Hepatocyte (in vitro differentiated cells): ENCODE results near the gene PLXNC1. TPM values are rescaled to one million over a fixed set of nuclear protein-coding genes. Genes with fewer than 3 reads are reported as not detected.

Experiments used
- DNase-seq: peaks from one replicate; pipeline ENCODE4 v3.0.0-alpha.2; 2016; ENCODE audit warnings: low spot score
- H2AFZ ChIP-seq: fragments of 200-600 bp; sonication (generic); 2 replicates; pipeline ENCODE4 v1.6.0; 2016; ENCODE audit warnings: antibody characterized with exemption, mild to moderate bottlenecking
- H3K27ac ChIP-seq: fragments of 200-600 bp; sonication (generic); 2 replicates; pipeline ENCODE4 v1.5.1; 2016; ENCODE audit warnings: mild to moderate bottlenecking
- H3K27me3 ChIP-seq: fragments of 200-600 bp; sonication (generic); 2 replicates; pipeline ENCODE4 v1.6.1; 2016
- H3K36me3 ChIP-seq: fragments of 200-600 bp; sonication (generic); replicated peaks from 2 replicates; pipeline ENCODE4 v1.5.1; 2016; ENCODE audit warnings: low read depth; ENCODE audit not compliant: insufficient read depth
- H3K4me1 ChIP-seq: fragments of 200-600 bp; sonication (generic); 2 replicates; pipeline ENCODE4 v1.5.1; 2016; ENCODE audit warnings: mild to moderate bottlenecking, moderate library complexity; ENCODE audit not compliant: insufficient read depth
- H3K4me2 ChIP-seq: fragments of 200-600 bp; sonication (generic); 2 replicates; pipeline ENCODE4 v1.6.0; 2016
- H3K4me3 ChIP-seq: fragments of 200-600 bp; sonication (generic); 2 replicates; pipeline ENCODE4 v1.5.1; 2016; ENCODE audit warnings: mild to moderate bottlenecking
- H3K79me2 ChIP-seq: fragments of 200-600 bp; sonication (generic); 2 replicates; pipeline ENCODE4 v1.6.0; 2017; ENCODE audit warnings: mild to moderate bottlenecking
- H3K9me2 ChIP-seq: fragments of 200-600 bp; sonication (generic); replicated peaks from 2 replicates; pipeline ENCODE4 v1.6.0; 2017; ENCODE audit warnings: mild to moderate bottlenecking; ENCODE audit not compliant: insufficient read depth
- H3K9me3 ChIP-seq: fragments of 200-600 bp; sonication (generic); 2 replicates; pipeline ENCODE4 v1.5.1; 2016; ENCODE audit warnings: low read depth, mild to moderate bottlenecking
- H4K20me1 ChIP-seq: fragments of 200-600 bp; sonication (generic); 2 replicates; pipeline ENCODE4 v1.6.0; 2016; ENCODE audit warnings: mild to moderate bottlenecking; ENCODE audit not compliant: insufficient read depth, poor library complexity, severe bottlenecking
- EZH2 ChIP-seq: fragments of 200-600 bp; sonication (generic); IDR thresholded peaks from 2 replicates; pipeline ENCODE4 v1.6.1; 2016; ENCODE audit warnings: antibody characterized with exemption, mild to moderate bottlenecking, borderline replicate concordance
- EZH2phosphoT487 ChIP-seq: fragments of 200-600 bp; sonication (generic); IDR thresholded peaks from one replicate; pipeline ENCODE4 v1.6.1; 2018; ENCODE audit warnings: antibody characterized with exemption, mild to moderate bottlenecking, low read depth, moderate library complexity; ENCODE audit not compliant: unreplicated experiment, severe bottlenecking
- WGBS: methylation state at CpG from one replicate; pipeline ENCODE4 v1.1.6; 2016; ENCODE audit warnings: low lambda C conversion rate; ENCODE audit errors: missing lambda C conversion rate; 5-methylcytosine and 5-hydroxymethylcytosine counted together
- polyA plus RNA-seq: library from polyadenylated mRNA; unstranded; fragments of >200 nt; fragmentation: Nextera tagmentation; extraction: Ambion mirVana; gene quantifications from 2 replicates; pipeline ENCODE4 v1.2.1, GENCODE V29; 2016
- total RNA-seq: library from RNA; depleted of rRNA; stranded (reverse); fragments of >200 nt; gene quantifications from 2 replicates; pipeline ENCODE4 v1.2.3, GENCODE V29; 2014
- TF ChIP-seq, protein P1 (sequence below): fragments of 200-600 bp; sonication (generic); IDR thresholded peaks from 2 replicates; pipeline ENCODE4 v1.5.1; 2016; ENCODE audit warnings: antibody characterized with exemption, mild to moderate bottlenecking; ENCODE audit not compliant: poor library complexity

PLXNC1 gene
- total and polyA plus RNA-seq, 2 experiments from 2014 or later, result 6.7 to 23.2 TPM

- Histone ChIP-seq H4K20me1 (no peaks in the 10 kb centered on the region), H2AFZ (no peak overlapping the region), H3K27me3 (no peaks in the 10 kb centered on the region), H3K27ac (peak overlapping the region; percentile 13), H3K4me3 (no peak overlapping the region), H3K9me2 (no peaks in the 10 kb centered on the region), H3K9me3 (no peaks in the 10 kb centered on the region), H3K36me3 (no peaks in the 10 kb centered on the region), H3K4me1 (no peaks in the 10 kb centered on the region), H3K79me2 (no peaks in the 10 kb centered on the region), H3K4me2 (no peak overlapping the region)
- TF ChIP-seq EZH2phosphoT487 (no peak), EZH2 (no peak)
- TF ChIP-seq, protein P1, sequence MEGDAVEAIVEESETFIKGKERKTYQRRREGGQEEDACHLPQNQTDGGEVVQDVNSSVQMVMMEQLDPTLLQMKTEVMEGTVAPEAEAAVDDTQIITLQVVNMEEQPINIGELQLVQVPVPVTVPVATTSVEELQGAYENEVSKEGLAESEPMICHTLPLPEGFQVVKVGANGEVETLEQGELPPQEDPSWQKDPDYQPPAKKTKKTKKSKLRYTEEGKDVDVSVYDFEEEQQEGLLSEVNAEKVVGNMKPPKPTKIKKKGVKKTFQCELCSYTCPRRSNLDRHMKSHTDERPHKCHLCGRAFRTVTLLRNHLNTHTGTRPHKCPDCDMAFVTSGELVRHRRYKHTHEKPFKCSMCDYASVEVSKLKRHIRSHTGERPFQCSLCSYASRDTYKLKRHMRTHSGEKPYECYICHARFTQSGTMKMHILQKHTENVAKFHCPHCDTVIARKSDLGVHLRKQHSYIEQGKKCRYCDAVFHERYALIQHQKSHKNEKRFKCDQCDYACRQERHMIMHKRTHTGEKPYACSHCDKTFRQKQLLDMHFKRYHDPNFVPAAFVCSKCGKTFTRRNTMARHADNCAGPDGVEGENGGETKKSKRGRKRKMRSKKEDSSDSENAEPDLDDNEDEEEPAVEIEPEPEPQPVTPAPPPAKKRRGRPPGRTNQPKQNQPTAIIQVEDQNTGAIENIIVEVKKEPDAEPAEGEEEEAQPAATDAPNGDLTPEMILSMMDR, result no peak
- no peak for DNase-seq
- WGBS, result 97% methylated on average over 1 of the region's 1 CpG
Measured at GRCh38 chr12:94135896-94136295, 12.5 kb upstream of the PLXNC1 start.

DNA sequence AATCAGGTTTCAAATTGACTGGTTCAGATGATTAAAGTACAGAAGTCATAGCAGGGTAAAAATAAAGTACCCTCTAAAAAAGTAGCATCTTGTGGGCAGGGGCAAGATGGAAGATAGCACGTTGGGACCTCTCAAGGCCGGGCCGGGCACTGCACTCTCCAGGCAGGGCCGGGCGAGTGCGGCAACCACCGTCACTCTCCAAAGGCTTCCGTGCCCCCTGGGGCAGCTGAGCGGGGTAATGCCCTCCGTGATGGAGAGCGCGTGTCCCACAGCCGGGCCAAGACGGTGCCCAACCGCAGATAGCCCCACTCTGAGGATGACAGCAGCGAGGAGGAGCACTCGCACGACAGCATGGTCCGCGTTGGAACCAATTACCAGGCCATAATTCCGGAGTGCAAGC is 8.6 kb upstream of the PLXNC1 start:
- no peaks in the 10 kb centered on the region for H3K4me1 ChIP-seq
- no peaks in the 10 kb centered on the region for H4K20me1 ChIP-seq
- no peaks in the 10 kb centered on the region for H3K9me3 ChIP-seq
- no peaks in the 10 kb centered on the region for H3K9me2 ChIP-seq
- no peak overlapping the region for H3K4me3 ChIP-seq
- no peaks in the 10 kb centered on the region for H3K79me2 ChIP-seq
- H3K36me3 ChIP-seq, result no peaks in the 10 kb centered on the region
- no peak overlapping the region for H2AFZ ChIP-seq
- WGBS, result 89% methylated on average over 21 of the region's 21 CpGs
- no peak overlapping the region for H3K27ac ChIP-seq
- peaks cover 5% of the 10 kb centered on the region for H3K27me3 ChIP-seq
- no peak for DNase-seq
- TF ChIP-seq, protein P1, result no peak
- no peak for TF ChIP-seq EZH2phosphoT487
- TF ChIP-seq EZH2, result no peak
- H3K4me2 ChIP-seq, result no peak overlapping the region

GRCh38 chr12:94140556-94140955 is 7.8 kb upstream of the PLXNC1 start:
- Histone ChIP-seq H3K79me2 (no peaks in the 10 kb centered on the region), H3K4me1 (no peaks in the 10 kb centered on the region), H2AFZ (no peak overlapping the region), H3K9me3 (no peaks in the 10 kb centered on the region), H3K27me3 (peaks cover 5% of the 10 kb centered on the region), H3K27ac (no peak overlapping the region), H3K4me2 (no peak overlapping the region), H3K9me2 (no peaks in the 10 kb centered on the region), H3K4me3 (no peak overlapping the region), H4K20me1 (no peaks in the 10 kb centered on the region), H3K36me3 (no peaks in the 10 kb centered on the region)
- WGBS, result 86% methylated on average over 13 of the region's 13 CpGs
- DNase-seq, result peak; percentile 27
- no peak for TF ChIP-seq EZH2phosphoT487
- TF ChIP-seq, protein P1, result no peak
- no peak for TF ChIP-seq EZH2
